Activated T-cell treated with anti-CD3 and anti-CD28 coated beads, Interleukin-2, amount 50 U/mL, for 72 hours (primary cell): ENCODE measurements around the gene LRBA. TPM values are rescaled to one million over a fixed set of nuclear protein-coding genes. Genes with fewer than 3 reads are reported as not detected.

ENCODE experiments used
- ATAC-seq, 2 donors: fragments of 150-1000 bp; cut with Tn5 transposase; replicated peaks in 1 of 2; 2 replicates each; pipeline ENCODE4 v1.10.0; 2021; ENCODE audit warnings: moderate library complexity in 2 of 2, mild to moderate bottlenecking in 1 of 2
- DNase-seq, 2 donors: peaks; one replicate each; pipeline ENCODE4 v3.0.0; 2021 to 2022; ENCODE audit warnings: mixed read lengths in 1 of 2
- H3K27ac Mint-ChIP-seq: one replicate; pipeline ENCODE4 v1.8.0; 2022; ENCODE audit warnings: mild to moderate bottlenecking, moderate library complexity, mixed read lengths
- H3K27me3 Mint-ChIP-seq: one replicate; pipeline ENCODE4 v1.8.0; 2022; ENCODE audit warnings: low read depth, mixed read lengths
- H3K36me3 Mint-ChIP-seq, 2 donors: one replicate each; pipeline ENCODE4 v1.8.0; 2022; ENCODE audit warnings: mixed read lengths in 2 of 2, mild to moderate bottlenecking in 1 of 2; ENCODE audit not compliant: insufficient read depth in 2 of 2
- H3K4me1 Mint-ChIP-seq: one replicate; pipeline ENCODE4 v1.8.0; 2022; ENCODE audit warnings: low read depth, mixed read lengths
- H3K4me3 Mint-ChIP-seq, 2 donors: one replicate each; pipeline ENCODE4 v1.8.0; 2022; ENCODE audit warnings: mild to moderate bottlenecking in 2 of 2, mixed read lengths in 2 of 2, moderate library complexity in 2 of 2
- H3K9me3 Mint-ChIP-seq, 2 donors: one replicate each; pipeline ENCODE4 v1.8.0; 2022; ENCODE audit warnings: mixed read lengths in 2 of 2
- total RNA-seq, 2 donors: library from RNA; stranded (reverse); gene quantifications; one replicate each; pipeline ENCODE4 v1.2.3, GENCODE V29; 2022

The LRBA gene
- total RNA-seq, 2 donors from 2014 or later = 46.3 to 56.6 TPM

GRCh38 chr4:150345207-150345744, 669.8 kb downstream of the LRBA start:
- Mint-ChIP-seq H3K27ac (no peak overlapping the region), H3K4me1 (no peaks in the 10 kb centered on the region), H3K4me3 (no peak overlapping the region), H3K36me3 (peaks cover 6% of the 10 kb centered on the region in 2 donors), H3K27me3 (no peaks in the 10 kb centered on the region), H3K9me3 (no peaks in the 10 kb centered on the region)
- DNase-seq (no peak), ATAC-seq (no peak)

- Mint-ChIP-seq H3K4me1 (no peaks in the 10 kb centered on the region), H3K4me3 (no peak overlapping the region), H3K27me3 (no peaks in the 10 kb centered on the region), H3K36me3 (peaks cover 6 to 8% of the 10 kb centered on the region in 2 donors), H3K27ac (no peak overlapping the region), H3K9me3 (no peaks in the 10 kb centered on the region)
- no peak for ATAC-seq
- no peak for DNase-seq
These were observed 671.3 kb downstream of the LRBA start for GRCh38 chr4:150343796-150344195.

- H3K36me3 Mint-ChIP-seq = peaks cover 6 to 8% of the 10 kb centered on the region in 2 donors
- H3K9me3 Mint-ChIP-seq = no peaks in the 10 kb centered on the region
- no peak overlapping the region for H3K4me3 Mint-ChIP-seq
- ATAC-seq (no peak), DNase-seq (no peak)
- H3K27me3 Mint-ChIP-seq = no peaks in the 10 kb centered on the region
- no peaks in the 10 kb centered on the region for H3K4me1 Mint-ChIP-seq
- no peak overlapping the region for H3K27ac Mint-ChIP-seq
These were observed 672.1 kb downstream of the LRBA start for GRCh38 chr4:150342945-150343344.

- no peak overlapping the region for H3K27ac Mint-ChIP-seq
- no peak for ATAC-seq
- H3K4me3 Mint-ChIP-seq = no peak overlapping the region
- H3K9me3 Mint-ChIP-seq = no peaks in the 10 kb centered on the region
- peaks cover 1 to 7% of the 10 kb centered on the region in 2 donors for H3K36me3 Mint-ChIP-seq
- no peaks in the 10 kb centered on the region for H3K27me3 Mint-ChIP-seq
- DNase-seq = no peak
- H3K4me1 Mint-ChIP-seq = no peaks in the 10 kb centered on the region
These were observed 677.4 kb downstream of the LRBA start for GRCh38 chr4:150337734-150338133.

- Mint-ChIP-seq H3K36me3 (peaks cover 1 to 7% of the 10 kb centered on the region in 2 donors), H3K4me1 (no peaks in the 10 kb centered on the region), H3K4me3 (no peak overlapping the region), H3K27ac (no peak overlapping the region), H3K9me3 (no peaks in the 10 kb centered on the region), H3K27me3 (no peaks in the 10 kb centered on the region)
- DNase-seq (no peak), ATAC-seq (no peak)
These were observed 678.2 kb downstream of the LRBA start for GRCh38 chr4:150336676-150337412.

- no peak overlapping the region for H3K4me3 Mint-ChIP-seq
- peaks cover 0 to 3% of the 10 kb centered on the region in 2 donors for H3K36me3 Mint-ChIP-seq
- DNase-seq (no peak), ATAC-seq (no peak)
- H3K9me3 Mint-ChIP-seq = no peaks in the 10 kb centered on the region
- H3K27ac Mint-ChIP-seq = no peak overlapping the region
- no peaks in the 10 kb centered on the region for H3K27me3 Mint-ChIP-seq
- no peaks in the 10 kb centered on the region for H3K4me1 Mint-ChIP-seq
These were observed 682.1 kb downstream of the LRBA start for GRCh38 chr4:150332961-150333360.

GRCh38 chr4:150332086-150332485, 683.0 kb downstream of the LRBA start:
- Mint-ChIP-seq H3K4me1 (no peaks in the 10 kb centered on the region), H3K4me3 (no peak overlapping the region), H3K27me3 (no peaks in the 10 kb centered on the region), H3K9me3 (no peaks in the 10 kb centered on the region), H3K27ac (no peak overlapping the region), H3K36me3 (peaks cover 0 to 3% of the 10 kb centered on the region in 2 donors)
- DNase-seq (no peak), ATAC-seq (no peak)

GRCh38 chr4:150329373-150329772, 685.7 kb downstream of the LRBA start:
- no peak for ATAC-seq

GRCh38 chr4:150328496-150328895, 686.6 kb downstream of the LRBA start:
- Mint-ChIP-seq H3K9me3 (no peaks in the 10 kb centered on the region), H3K4me3 (no peak overlapping the region), H3K4me1 (peaks cover 16% of the 10 kb centered on the region), H3K27me3 (no peaks in the 10 kb centered on the region), H3K27ac (peak overlapping the region; percentile 31), H3K36me3 (peaks cover 0 to 5% of the 10 kb centered on the region in 2 donors)
- no peak for DNase-seq
- no peak for ATAC-seq

More at GRCh38 chr4:150329373-150329772, 685.7 kb downstream of the LRBA start:
- no peaks in the 10 kb centered on the region for H3K27me3 Mint-ChIP-seq
- no peak for DNase-seq
- no peak overlapping the region for H3K4me3 Mint-ChIP-seq
- H3K4me1 Mint-ChIP-seq = peaks cover 16% of the 10 kb centered on the region
- no peak overlapping the region for H3K27ac Mint-ChIP-seq
- no peaks in the 10 kb centered on the region for H3K9me3 Mint-ChIP-seq
- H3K36me3 Mint-ChIP-seq = peaks cover 0 to 3% of the 10 kb centered on the region in 2 donors

- H3K27me3 Mint-ChIP-seq = no peaks in the 10 kb centered on the region
These were observed 687.8 kb downstream of the LRBA start for GRCh38 chr4:150327262-150327780.

GRCh38 chr4:150325872-150326271, 689.2 kb downstream of the LRBA start:
- Mint-ChIP-seq H3K27me3 (no peaks in the 10 kb centered on the region), H3K27ac (peak overlapping the region; percentile 74), H3K9me3 (no peaks in the 10 kb centered on the region), H3K36me3 (peaks cover 0 to 5% of the 10 kb centered on the region in 2 donors), H3K4me3 (peak overlapping the region in 1 of 2 donors; percentile 24), H3K4me1 (peaks cover 16% of the 10 kb centered on the region)
- DNase-seq = peak in 1 of 2 donors; percentile 19
- peak; percentile 51 to 91 for ATAC-seq

More at GRCh38 chr4:150327262-150327780, 687.8 kb downstream of the LRBA start:
- Mint-ChIP-seq H3K27ac (peak overlapping the region; percentile 12), H3K36me3 (peaks cover 0 to 5% of the 10 kb centered on the region in 2 donors), H3K4me3 (no peak overlapping the region), H3K4me1 (peaks cover 16% of the 10 kb centered on the region), H3K9me3 (no peaks in the 10 kb centered on the region)
- no peak for ATAC-seq
- DNase-seq = no peak

GRCh38 chr4:150323406-150324325, 691.4 kb downstream of the LRBA start:
- H3K4me1 Mint-ChIP-seq = peaks cover 16% of the 10 kb centered on the region
- ATAC-seq (no peak), DNase-seq (no peak)
- H3K27ac Mint-ChIP-seq = peak overlapping the region; percentile 52
- H3K4me3 Mint-ChIP-seq = no peak overlapping the region
- H3K36me3 Mint-ChIP-seq = peaks cover 0 to 5% of the 10 kb centered on the region in 2 donors
- H3K27me3 Mint-ChIP-seq = no peaks in the 10 kb centered on the region
- no peaks in the 10 kb centered on the region for H3K9me3 Mint-ChIP-seq

GRCh38 chr4:150322646-150323045, 692.4 kb downstream of the LRBA start:
- no peak for ATAC-seq
- Mint-ChIP-seq H3K36me3 (peaks cover 0 to 5% of the 10 kb centered on the region in 2 donors), H3K4me3 (no peak overlapping the region), H3K27ac (no peak overlapping the region), H3K27me3 (no peaks in the 10 kb centered on the region), H3K9me3 (no peaks in the 10 kb centered on the region), H3K4me1 (peaks cover 16% of the 10 kb centered on the region)
- no peak for DNase-seq
